Fibroblast of skin of scalp (primary cell): ENCODE measurements around the gene TTC29.
"Not testable (repeated sequence)": the region's sequence is repeated elsewhere in the genome, so short reads cannot be mapped to it uniquely, and the experiment has no call there.

Experiments used
- DNase-seq: peaks from one replicate; pipeline ENCODE4 v3.0.0-alpha.2; 2013

The TTC29 gene

DNA sequence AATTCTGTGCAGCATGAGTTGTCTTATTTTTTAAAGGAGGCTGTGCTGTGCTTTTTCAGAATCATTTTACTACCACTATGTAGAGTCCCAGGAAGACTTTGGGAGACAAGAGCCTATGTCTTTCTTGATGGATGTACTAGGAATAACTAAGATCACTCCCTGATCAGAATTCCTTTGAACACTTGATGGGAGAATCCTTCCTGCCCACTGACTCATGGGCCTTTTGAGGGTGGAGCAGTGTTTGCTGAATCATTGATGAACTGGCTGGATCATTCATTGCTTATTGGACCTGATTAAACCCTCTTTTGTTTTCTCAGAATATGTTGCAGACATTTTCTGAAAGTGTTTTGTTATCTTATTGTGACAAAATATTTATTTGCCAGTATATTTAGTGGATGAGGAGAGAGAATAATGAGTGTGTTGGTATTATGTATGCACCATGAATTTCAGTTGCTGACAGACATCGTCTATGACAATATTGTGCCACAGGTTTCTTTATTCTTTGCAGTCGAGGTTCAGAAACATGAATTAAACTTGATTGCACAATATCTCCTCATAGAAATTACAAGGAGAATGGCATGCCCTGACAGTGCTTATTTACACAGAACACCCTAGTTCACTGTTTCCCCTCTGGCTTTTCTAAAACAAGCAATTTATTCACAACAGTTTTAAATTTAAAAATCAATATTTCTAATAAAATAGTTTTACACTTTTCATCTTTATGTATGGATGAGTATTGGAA, 270.7 kb downstream of the TTC29 start:
- DNase-seq: no peak

DNA sequence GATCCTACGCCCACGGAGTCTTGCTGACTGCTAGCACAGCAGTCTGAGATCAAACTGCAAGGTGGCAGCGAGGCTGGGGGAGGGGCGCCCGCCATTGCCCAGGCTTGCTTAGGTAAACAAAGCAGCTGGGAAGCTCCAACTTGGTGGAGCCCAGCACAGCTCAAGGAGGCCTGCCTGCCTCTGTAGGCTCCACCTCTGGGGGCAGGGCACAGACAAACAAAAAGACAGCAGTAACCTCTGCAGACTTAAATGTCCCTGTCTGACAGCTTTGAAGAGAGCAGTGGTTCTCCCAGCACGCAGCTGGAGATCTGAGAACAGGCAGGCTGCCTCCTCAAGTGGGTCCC, 281.7 kb downstream of the TTC29 start:
- DNase-seq: not testable (repeated sequence)

DNA sequence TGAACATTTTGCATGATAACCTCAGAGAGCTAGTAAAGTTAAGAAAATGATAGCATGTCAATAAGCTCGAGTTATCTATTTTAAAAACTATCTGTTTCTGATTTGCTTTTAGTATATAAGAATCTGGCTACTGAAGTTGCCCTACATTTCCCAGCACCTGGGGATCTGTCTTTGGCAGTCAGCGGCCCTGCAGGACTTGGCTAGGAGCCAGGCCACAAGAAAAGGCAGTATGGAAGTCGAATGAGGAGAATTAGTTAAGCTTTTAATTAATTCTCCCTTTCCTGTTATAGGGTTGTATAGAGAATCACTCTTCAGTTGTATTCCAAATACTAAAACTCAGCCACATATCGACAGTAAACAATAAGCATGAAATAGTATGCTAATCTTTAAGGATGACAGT, 284.3 kb downstream of the TTC29 start:
- DNase-seq: no peak
